Progenitor cell of endocrine pancreas (in vitro differentiated cells): Measurements from ENCODE around the gene ZDHHC14. TPM values are rescaled to one million over a fixed set of nuclear protein-coding genes. Genes with fewer than 3 reads are reported as not detected.

Source experiments
- DNase-seq: peaks from one replicate; pipeline ENCODE4 v3.0.0; 2021; ENCODE audit warnings: low spot score; ENCODE audit not compliant: unreplicated experiment
- H3K27ac Mint-ChIP-seq: 2 replicates; pipeline ENCODE4 v1.8.0; 2021; ENCODE audit warnings: mild to moderate bottlenecking, moderate library complexity, mixed read lengths
- H3K27me3 Mint-ChIP-seq: 2 replicates; pipeline ENCODE4 v1.8.0; 2021; ENCODE audit warnings: mixed read lengths
- H3K36me3 Mint-ChIP-seq: 2 replicates; pipeline ENCODE4 v1.8.0; 2022; ENCODE audit warnings: mixed read lengths; ENCODE audit not compliant: insufficient read depth
- H3K4me1 Mint-ChIP-seq: 2 replicates; pipeline ENCODE4 v1.8.0; 2021; ENCODE audit warnings: low read depth, mixed read lengths
- H3K4me3 Mint-ChIP-seq: 2 replicates; pipeline ENCODE4 v1.8.0; 2021; ENCODE audit warnings: low read depth, mild to moderate bottlenecking, moderate library complexity, mixed read lengths
- H3K9me3 Mint-ChIP-seq: 2 replicates; pipeline ENCODE4 v1.8.0; 2021; ENCODE audit warnings: low read depth, mixed read lengths
- CTCF ChIP-seq: fragments of 200-600 bp; sonication (generic); IDR thresholded peaks from one replicate; pipeline ENCODE4 v1.5.0; 2021; ENCODE audit warnings: antibody characterized with exemption, mild to moderate bottlenecking; ENCODE audit not compliant: unreplicated experiment
- total RNA-seq: library from RNA; stranded (reverse); gene quantifications from 2 replicates; pipeline ENCODE4 v1.2.1, GENCODE V29; 2021

ZDHHC14 gene
- total RNA-seq, 1 donor from 2014 or later, result 9.0 TPM

GRCh38 chr6:157684620-157685299 is 303.8 kb downstream of the ZDHHC14 start:
- H3K4me3 Mint-ChIP-seq, result no peak overlapping the region

DNA sequence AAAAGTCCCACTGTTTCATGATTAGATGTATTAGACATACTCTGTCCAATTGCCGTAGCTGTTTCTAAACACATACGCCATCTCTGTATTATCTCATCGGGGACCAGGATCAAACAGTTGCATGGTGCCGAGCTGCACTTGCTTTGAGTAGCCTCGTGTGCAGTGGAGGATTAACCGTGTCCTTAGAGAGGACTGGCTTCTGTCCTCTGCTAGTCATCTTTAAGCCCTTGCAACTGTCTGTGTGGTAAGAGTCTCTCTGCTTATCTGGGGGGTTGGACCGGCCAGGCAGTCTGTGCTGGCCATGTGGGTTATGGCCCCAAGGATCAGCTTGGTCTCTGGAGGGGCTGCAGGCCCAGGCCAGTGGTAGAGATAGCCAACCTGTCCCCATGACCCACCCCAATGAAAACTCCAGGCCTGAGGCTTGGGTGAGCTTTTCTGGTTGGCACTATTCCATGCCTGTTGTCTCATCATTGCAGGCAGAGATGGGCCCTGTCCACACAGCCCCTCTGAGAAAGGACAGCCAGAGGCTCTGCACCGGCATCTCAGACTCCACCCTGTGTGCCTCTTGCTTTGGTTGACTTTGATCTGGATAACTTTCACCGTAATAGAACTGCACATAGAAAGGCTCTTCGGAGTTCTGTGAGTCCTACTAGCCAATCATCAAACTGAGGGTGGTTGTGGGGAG is 304.7 kb downstream of the ZDHHC14 start:
- Mint-ChIP-seq H3K36me3 (no peaks in the 10 kb centered on the region), H3K27me3 (peaks cover 13% of the 10 kb centered on the region), H3K27ac (no peak overlapping the region), H3K4me1 (no peaks in the 10 kb centered on the region), H3K4me3 (no peak overlapping the region), H3K9me3 (no peaks in the 10 kb centered on the region)
- TF ChIP-seq CTCF, result no peak
- DNase-seq, result no peak

More at GRCh38 chr6:157684620-157685299, 303.8 kb downstream of the ZDHHC14 start:
- TF ChIP-seq CTCF, result no peak
- H3K27me3 Mint-ChIP-seq, result peaks cover 8% of the 10 kb centered on the region
- no peak overlapping the region for H3K27ac Mint-ChIP-seq
- no peak for DNase-seq
- no peaks in the 10 kb centered on the region for H3K9me3 Mint-ChIP-seq
- H3K36me3 Mint-ChIP-seq, result no peaks in the 10 kb centered on the region
- no peaks in the 10 kb centered on the region for H3K4me1 Mint-ChIP-seq

GRCh38 chr6:157688275-157688959 is 307.4 kb downstream of the ZDHHC14 start:
- Mint-ChIP-seq H3K4me3 (no peak overlapping the region), H3K27me3 (peaks cover 24% of the 10 kb centered on the region)

GRCh38 chr6:157688960-157689599 is 308.1 kb downstream of the ZDHHC14 start:
- H3K36me3 Mint-ChIP-seq, result no peaks in the 10 kb centered on the region
- peaks cover 24% of the 10 kb centered on the region for H3K27me3 Mint-ChIP-seq
- TF ChIP-seq CTCF, result no peak
- no peaks in the 10 kb centered on the region for H3K9me3 Mint-ChIP-seq
- DNase-seq, result no peak
- H3K27ac Mint-ChIP-seq, result no peak overlapping the region
- H3K4me3 Mint-ChIP-seq, result no peak overlapping the region
- H3K4me1 Mint-ChIP-seq, result no peaks in the 10 kb centered on the region

More at GRCh38 chr6:157688275-157688959, 307.4 kb downstream of the ZDHHC14 start:
- no peak for DNase-seq
- H3K27ac Mint-ChIP-seq, result no peak overlapping the region
- no peaks in the 10 kb centered on the region for H3K36me3 Mint-ChIP-seq
- no peaks in the 10 kb centered on the region for H3K9me3 Mint-ChIP-seq
- no peak for TF ChIP-seq CTCF
- H3K4me1 Mint-ChIP-seq, result no peaks in the 10 kb centered on the region

GRCh38 chr6:157689875-157690274 is 308.9 kb downstream of the ZDHHC14 start:
- Mint-ChIP-seq H3K9me3 (no peaks in the 10 kb centered on the region), H3K27me3 (peaks cover 31% of the 10 kb centered on the region), H3K36me3 (no peaks in the 10 kb centered on the region), H3K4me3 (no peak overlapping the region), H3K27ac (no peak overlapping the region), H3K4me1 (no peaks in the 10 kb centered on the region)
- no peak for TF ChIP-seq CTCF
- DNase-seq, result no peak
